BJ (cell line): ENCODE results near the gene TNRC6A. TPM values are rescaled to one million over a fixed set of nuclear protein-coding genes. Genes with fewer than 3 reads are reported as not detected.

Experiments
- CTCF ChIA-PET: fragments of 350-600 bp; formaldehyde crosslinking; extraction: SDS; loops from one replicate; lab custom pipeline; 2021; ENCODE audit warnings: antibody characterized with exemption, inconsistent platforms; lab: Yijun Ruan, JAX
- POLR2A ChIA-PET: fragments of 300-600 bp; sonication (Branson Sonifier 250); formaldehyde crosslinking; extraction: SDS; loops from one replicate; lab custom pipeline; 2021; ENCODE audit warnings: antibody characterized with exemption; lab: Charles Lee
- DNase-seq: peaks from one replicate; pipeline ENCODE4 v3.0.0-alpha.2; 2011; ENCODE audit warnings: low read depth
- H3K27me3 ChIP-seq: 2 replicates; pipeline ENCODE4 v1.6.0; 2011; ENCODE audit warnings: low read length; ENCODE audit not compliant: control insufficient read depth, insufficient read depth
- H3K36me3 ChIP-seq: 2 replicates; pipeline ENCODE4 v1.5.1; 2011; ENCODE audit warnings: low read length; ENCODE audit not compliant: control insufficient read depth, insufficient read depth
- H3K4me3 ChIP-seq: 2 replicates; pipeline ENCODE4 v1.5.1; 2011; ENCODE audit warnings: low read depth, mild to moderate bottlenecking, control low read depth, low read length
- CTCF ChIP-seq: IDR thresholded peaks from 2 replicates; pipeline ENCODE4 v1.5.1; 2011; ENCODE audit warnings: low read depth, mild to moderate bottlenecking, control low read depth, inconsistent platforms, low read length, moderate library complexity; ENCODE audit not compliant: insufficient read depth
- polyA plus RNA-seq: library from polyadenylated mRNA; depleted of rRNA; stranded (reverse); fragments of >200 nt; gene quantifications from 2 replicates; pipeline ENCODE4 v1.2.3, GENCODE V29; 2011

TNRC6A gene
- polyA plus RNA-seq, 1 experiment, result 44.8 TPM

- CTCF ChIA-PET, result interaction anchor here (1.3 kb wide), 1 partner anchor 9 kb away, joined by 7 read pairs; no protein-coding TSS in a partner anchor
- POLR2A ChIA-PET, result no interaction called here
- peak; percentile 66 for DNase-seq
- TF ChIP-seq CTCF, result no peak
- Histone ChIP-seq H3K36me3 (no peaks in the 10 kb centered on the region), H3K4me3 (no peak overlapping the region), H3K27me3 (no peaks in the 10 kb centered on the region)
Observed at GRCh38 chr16:24685539-24686432, 43.7 kb upstream of the TNRC6A start.

- ChIA-PET POLR2A (no interaction called here), CTCF (interaction anchor here (0.9 to 1.3 kb wide), 2 partner anchors 9 to 16 kb away, joined by 3 to 7 read pairs; no protein-coding TSS in a partner anchor)
- Histone ChIP-seq H3K27me3 (no peaks in the 10 kb centered on the region), H3K36me3 (no peaks in the 10 kb centered on the region), H3K4me3 (no peak overlapping the region)
- TF ChIP-seq CTCF, result no peak
- DNase-seq, result no peak
Observed at GRCh38 chr16:24686678-24687077, 42.8 kb upstream of the TNRC6A start.

GRCh38 chr16:24688359-24688758 is 41.1 kb upstream of the TNRC6A start:
- POLR2A ChIA-PET, result no interaction called here
- TF ChIP-seq CTCF, result no peak
- CTCF ChIA-PET, result interaction anchor here (0.6 to 1.6 kb wide), 7 partner anchors 9 to 116 kb away, joined by 3 to 5 read pairs (median 3); no protein-coding TSS in a partner anchor
- Histone ChIP-seq H3K27me3 (no peaks in the 10 kb centered on the region), H3K4me3 (no peak overlapping the region), H3K36me3 (no peaks in the 10 kb centered on the region)
- DNase-seq, result no peak

GRCh38 chr16:24689128-24689527 is 40.3 kb upstream of the TNRC6A start:
- POLR2A ChIA-PET, result no interaction called here
- CTCF ChIA-PET, result interaction anchor here (0.8 to 2.5 kb wide), 11 partner anchors 8 to 117 kb away, joined by 3 to 16 read pairs (median 4); no protein-coding TSS in a partner anchor
- Histone ChIP-seq H3K27me3 (no peaks in the 10 kb centered on the region), H3K36me3 (no peaks in the 10 kb centered on the region), H3K4me3 (no peak overlapping the region)
- peak; percentile 84 for TF ChIP-seq CTCF
- no peak for DNase-seq

GRCh38 chr16:24692854-24693253 is 36.6 kb upstream of the TNRC6A start:
- H3K36me3 ChIP-seq, result no peaks in the 10 kb centered on the region
- no peak for DNase-seq
- H3K4me3 ChIP-seq, result no peak overlapping the region
- ChIA-PET POLR2A (no interaction called here), CTCF (interaction anchor here (1.5 kb wide), 1 partner anchor 9 kb away, joined by 7 read pairs; no protein-coding TSS in a partner anchor)
- no peak for TF ChIP-seq CTCF
- H3K27me3 ChIP-seq, result no peaks in the 10 kb centered on the region
